Kidney (tissue), 14 donors: Measurements from ENCODE around the gene IDH3A. TPM values are rescaled to one million over a fixed set of nuclear protein-coding genes. Genes with fewer than 3 reads are reported as not detected.

Experiments
- DNase-seq, 5 donors: peaks; one replicate each; pipeline ENCODE4 v3.0.0-alpha.2; 2013 to 2020
- FAIRE-seq: peaks from 2 replicates; lab custom pipeline; 2012; peaks lifted over from hg19 to GRCh38; lab: Jason Lieb, UNC
- H3K27ac ChIP-seq, 2 donors: one replicate each; pipeline ENCODE4 v1.7.0; 2013; ENCODE audit warnings: low read depth in 2 of 2, low read length in 2 of 2, inconsistent platforms in 1 of 2
- H3K27me3 ChIP-seq: one replicate; pipeline ENCODE4 v1.7.1; 2013; ENCODE audit warnings: low read length, inconsistent platforms; ENCODE audit not compliant: control insufficient read depth, insufficient read depth
- H3K36me3 ChIP-seq, 3 donors: one replicate each; pipeline versions ENCODE4 v1.7.0 to v1.7.1; 2013; ENCODE audit warnings: low read length in 3 of 3, control low read depth in 1 of 3, inconsistent platforms in 1 of 3; ENCODE audit not compliant: insufficient read depth in 3 of 3, control insufficient read depth in 2 of 3
- H3K4me1 ChIP-seq, 3 donors: one replicate each; pipeline versions ENCODE4 v1.7.0 to v1.7.1; 2013; ENCODE audit warnings: low read length in 3 of 3, inconsistent platforms in 1 of 3, low read depth in 1 of 3; ENCODE audit not compliant: control insufficient read depth in 2 of 3, insufficient read depth in 2 of 3
- H3K4me3 ChIP-seq, 3 donors: one replicate each; pipeline versions ENCODE4 v1.7.0 to v1.8.1; 2013; ENCODE audit warnings: low read length in 3 of 3, control low read depth in 1 of 3, inconsistent platforms in 1 of 3
- H3K9ac ChIP-seq, 3 donors: one replicate each; pipeline versions ENCODE4 v1.7.0 to v1.7.1; 2013; ENCODE audit warnings: low read length in 3 of 3, control low read depth in 1 of 3, inconsistent platforms in 1 of 3
- H3K9me3 ChIP-seq, 3 donors: one replicate each; pipeline versions ENCODE4 v1.7.0 to v1.7.1; 2013; ENCODE audit warnings: low read length in 3 of 3, control low read depth in 1 of 3, inconsistent platforms in 1 of 3; ENCODE audit not compliant: control insufficient read depth in 2 of 3, insufficient read depth in 1 of 3
- CTCF ChIP-seq: IDR thresholded peaks from 3 replicates; pipeline ENCODE4 v1.5.1; 2012; ENCODE audit warnings: mild to moderate bottlenecking, moderate library complexity, borderline replicate concordance; ENCODE audit not compliant: insufficient read depth; ENCODE audit errors: extremely low read depth
- intact Hi-C: fragments of 100-400 bp; cut with DNase I; formaldehyde crosslinking; loops from one replicate; pipeline ENCODE4 v1.11.1; 2022
- polyA plus RNA-seq: library from polyadenylated mRNA; stranded (reverse); fragments of 350-450 nt; fragmentation: Illumina TruSeq; extraction: RNeasy Lipid Tissue Mini Kit (QIAGEN cat#74804); gene quantifications from one replicate; pipeline ENCODE4 v1.2.3, GENCODE V29; 2014; ENCODE audit warnings: low read depth, low replicate concordance; ENCODE audit not compliant: insufficient read depth
- total RNA-seq: library from RNA; stranded (reverse); fragmentation: NEBNext Ultra II Directional; extraction: Animal tissue kit (Norgen Biotek cat#: 25700); gene quantifications from one replicate; pipeline ENCODE4 v1.2.1, GENCODE V29; 2021
- donor health status: control.
- donor health status: control.
- donor health status: control.
- donor health status: control.
- donor health status: control.
- donor health status: DM: yes; HTN: yes; CAD: no.
- donor health status: Normal renal cell carcinoma (clear cell type).

The IDH3A gene
- total and polyA plus RNA-seq, 2 donors from 2014 or later, result 67.5 to 97.2 TPM

GRCh38 chr15:78179906-78180305 is 30.7 kb downstream of the IDH3A start:
- FAIRE-seq (no peak), DNase-seq (peak in 1 of 5 donors; percentile 12)
- TF ChIP-seq CTCF, result no peak
- no peaks in the 10 kb centered on the region for H3K27me3 ChIP-seq
- H3K4me1 ChIP-seq, result no peaks in the 10 kb centered on the region
- no peak overlapping the region for H3K27ac ChIP-seq
- no peaks in the 10 kb centered on the region for H3K36me3 ChIP-seq
- H3K9me3 ChIP-seq, result no peaks in the 10 kb centered on the region
- no peak overlapping the region for H3K4me3 ChIP-seq
- intact Hi-C loops, result loop anchor here (10.0 kb wide), 1 partner anchor 65 kb away; no protein-coding TSS in a partner anchor
- no peak overlapping the region for H3K9ac ChIP-seq

- DNase-seq (no peak), FAIRE-seq (no peak)
- Histone ChIP-seq H3K4me1 (no peaks in the 10 kb centered on the region), H3K9me3 (no peaks in the 10 kb centered on the region), H3K4me3 (no peak overlapping the region), H3K27me3 (no peaks in the 10 kb centered on the region), H3K36me3 (no peaks in the 10 kb centered on the region), H3K9ac (no peak overlapping the region), H3K27ac (no peak overlapping the region)
- intact Hi-C loops, result no loop called here
- no peak for TF ChIP-seq CTCF
These were observed 33.2 kb downstream of the IDH3A start for GRCh38 chr15:78182336-78182700.

DNA sequence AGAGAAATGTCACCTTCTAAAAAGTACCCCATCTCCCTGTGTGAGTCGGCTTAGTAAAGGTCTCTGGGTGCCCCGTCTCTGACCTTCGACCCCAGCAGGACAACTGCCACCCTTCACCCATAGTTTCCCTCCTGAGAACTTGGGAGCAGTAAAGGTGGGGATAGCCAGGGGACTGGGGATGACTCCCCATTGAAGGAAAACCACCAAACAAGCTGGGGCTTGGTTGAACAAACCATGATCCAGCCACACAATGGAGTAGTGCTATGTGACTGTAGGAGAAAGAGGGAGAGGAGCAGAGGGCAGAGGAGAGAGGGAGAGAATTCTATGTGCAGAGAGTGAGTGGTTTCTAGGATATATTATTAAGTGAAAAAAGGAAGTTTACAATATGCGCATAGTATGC is 33.7 kb downstream of the IDH3A start:
- Histone ChIP-seq H3K4me3 (no peak overlapping the region), H3K4me1 (no peaks in the 10 kb centered on the region), H3K9me3 (no peaks in the 10 kb centered on the region), H3K36me3 (no peaks in the 10 kb centered on the region), H3K27me3 (no peaks in the 10 kb centered on the region), H3K9ac (no peak overlapping the region), H3K27ac (no peak overlapping the region)
- no peak for TF ChIP-seq CTCF
- intact Hi-C loops, result no loop called here
- DNase-seq (no peak), FAIRE-seq (no peak)
